Right ventricle myocardium superior (tissue), 1 donor: Measurements from ENCODE around the gene TXNRD1. TPM values are rescaled to one million over a fixed set of nuclear protein-coding genes. Genes with fewer than 3 reads are reported as not detected.
A peak's percentile ranks its signal among the peaks of the same experiment; 100 is the strongest.
"Not testable (repeated sequence)": the region's sequence is repeated elsewhere in the genome, so short reads cannot be mapped to it uniquely, and the experiment has no call there.

ENCODE experiments used
- ATAC-seq: fragments of 200-7000 bp; cut with Tn5 transposase; one replicate; pipeline ENCODE4 v1.9.1; 2020; ENCODE audit warnings: mild to moderate bottlenecking; ENCODE audit not compliant: poor library complexity
- DNase-seq: peaks from one replicate; pipeline ENCODE4 v3.0.0-alpha.2; 2020
- intact Hi-C: fragments of 100-400 bp; cut with DNase I; formaldehyde crosslinking; loops from one replicate; pipeline ENCODE4 v1.11.2; 2022
- total RNA-seq: library from RNA; stranded (reverse); fragmentation: NEBNext Ultra II Directional; extraction: Animal tissue kit (Norgen Biotek cat#: 25700); gene quantifications from one replicate; pipeline ENCODE4 v1.2.1, GENCODE V29; 2021
- donor health status: DM: no; HTN: yes; CAD: no; lungs with severe emphysema.

Gene TXNRD1
- total RNA-seq, 1 donor from 2014 or later: 98.9 TPM

- ATAC-seq (no peak), DNase-seq (no peak)
- intact Hi-C loops: no loop called here
Measured at GRCh38 chr12:104263580-104264358, 48.2 kb downstream of the TXNRD1 start.

- not testable (repeated sequence) for DNase-seq
Measured at GRCh38 chr12:104265436-104265835, 49.9 kb downstream of the TXNRD1 start.

GRCh38 chr12:104272938-104273337 is 57.4 kb downstream of the TXNRD1 start:
- no peak for DNase-seq
- intact Hi-C loops: no loop called here
- ATAC-seq: no peak

More at GRCh38 chr12:104265436-104265835, 49.9 kb downstream of the TXNRD1 start:
- intact Hi-C loops, ATAC-seq: not testable (repeated sequence)

DNA sequence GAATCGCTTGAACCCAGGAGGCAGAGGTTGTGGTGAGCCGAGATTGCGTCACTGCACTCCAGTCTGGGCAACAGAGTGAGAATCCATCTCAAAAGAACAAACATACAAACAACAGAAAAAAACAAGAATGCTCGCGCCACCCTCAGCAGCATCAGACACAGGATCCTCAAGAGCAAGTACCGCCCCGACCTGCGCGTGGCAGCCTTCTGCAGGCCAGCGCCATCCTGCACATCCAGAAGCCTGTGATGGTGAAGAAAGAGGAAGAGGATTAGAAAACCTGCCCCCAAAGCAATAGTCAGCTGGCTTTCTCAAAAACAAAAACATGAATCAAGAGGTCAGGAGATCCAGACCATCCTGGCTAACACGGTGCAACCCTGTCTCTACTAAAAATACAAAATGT is 57.9 kb downstream of the TXNRD1 start:
- intact Hi-C loops: no loop called here
- DNase-seq (no peak), ATAC-seq (no peak)

GRCh38 chr12:104274811-104275210 is 59.2 kb downstream of the TXNRD1 start:
- DNase-seq (no peak), ATAC-seq (no peak)
- intact Hi-C loops: no loop called here

GRCh38 chr12:104275689-104276088 is 60.1 kb downstream of the TXNRD1 start:
- intact Hi-C loops: no loop called here
- DNase-seq (no peak), ATAC-seq (no peak)

DNA sequence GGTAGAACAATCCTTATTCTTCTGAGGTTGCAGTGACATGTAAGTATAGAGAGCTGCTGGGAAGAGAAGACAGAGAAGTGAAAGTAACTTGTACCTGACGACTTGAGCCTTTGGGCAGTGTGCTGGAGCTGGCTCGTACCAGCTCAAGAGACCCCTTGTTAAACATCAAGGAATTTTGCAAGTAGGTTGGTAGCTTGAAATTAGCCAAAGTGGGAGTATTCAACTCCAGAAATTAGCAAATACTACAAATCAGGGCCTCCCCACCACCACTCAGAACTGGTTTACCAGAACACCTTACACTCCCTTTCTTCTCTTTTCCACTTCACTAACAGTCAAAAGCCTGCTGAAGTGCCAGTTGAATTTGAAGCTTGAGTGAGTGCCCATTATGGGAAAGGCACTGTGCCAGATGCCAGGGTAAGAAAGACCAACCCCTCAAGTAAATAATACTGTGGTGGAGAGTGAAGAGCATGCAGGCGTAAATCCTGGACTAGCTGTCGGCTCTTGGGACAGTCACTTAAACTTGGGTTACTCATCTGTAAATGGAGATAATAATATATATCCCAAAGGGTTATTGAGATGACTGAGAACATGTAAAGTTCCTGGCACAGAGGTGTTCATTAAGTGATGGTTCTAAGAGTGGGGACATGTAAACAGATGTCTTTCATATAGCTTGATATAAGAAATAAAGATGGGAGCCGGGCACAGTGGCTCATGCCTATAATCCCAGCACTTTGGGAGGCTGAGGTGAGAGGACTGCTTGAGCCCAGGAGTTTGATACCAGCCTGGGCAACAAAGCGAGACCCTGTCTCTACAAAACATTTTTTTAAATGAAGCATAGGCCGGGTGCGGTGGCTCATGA is 60.9 kb downstream of the TXNRD1 start:
- ATAC-seq (peak; percentile 63), DNase-seq (no peak)
- intact Hi-C loops: no loop called here

DNA sequence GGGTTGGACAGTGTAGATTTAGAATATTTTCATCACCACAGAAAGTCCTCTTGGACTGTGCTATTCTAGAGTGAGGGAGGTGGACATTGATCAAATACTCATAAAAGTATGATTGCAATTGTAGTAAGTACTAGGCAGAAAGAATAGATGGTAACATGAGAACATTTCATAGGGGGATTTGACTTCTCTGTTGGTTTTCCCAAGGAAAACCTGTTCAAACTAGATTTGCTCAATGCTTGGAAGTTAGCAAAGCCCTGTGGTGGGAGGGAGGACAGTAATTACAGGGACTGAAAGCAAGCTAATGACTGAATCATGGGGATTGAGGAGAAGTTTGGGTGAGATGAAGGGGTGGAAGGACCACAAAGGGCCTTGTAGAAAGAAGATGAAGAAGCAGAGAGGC is 63.6 kb downstream of the TXNRD1 start:
- DNase-seq (no peak), ATAC-seq (no peak)
- intact Hi-C loops: no loop called here

- ATAC-seq: no peak
- DNase-seq: no peak
- intact Hi-C loops: no loop called here
Measured at GRCh38 chr12:104280111-104280510, 64.5 kb downstream of the TXNRD1 start.

DNA sequence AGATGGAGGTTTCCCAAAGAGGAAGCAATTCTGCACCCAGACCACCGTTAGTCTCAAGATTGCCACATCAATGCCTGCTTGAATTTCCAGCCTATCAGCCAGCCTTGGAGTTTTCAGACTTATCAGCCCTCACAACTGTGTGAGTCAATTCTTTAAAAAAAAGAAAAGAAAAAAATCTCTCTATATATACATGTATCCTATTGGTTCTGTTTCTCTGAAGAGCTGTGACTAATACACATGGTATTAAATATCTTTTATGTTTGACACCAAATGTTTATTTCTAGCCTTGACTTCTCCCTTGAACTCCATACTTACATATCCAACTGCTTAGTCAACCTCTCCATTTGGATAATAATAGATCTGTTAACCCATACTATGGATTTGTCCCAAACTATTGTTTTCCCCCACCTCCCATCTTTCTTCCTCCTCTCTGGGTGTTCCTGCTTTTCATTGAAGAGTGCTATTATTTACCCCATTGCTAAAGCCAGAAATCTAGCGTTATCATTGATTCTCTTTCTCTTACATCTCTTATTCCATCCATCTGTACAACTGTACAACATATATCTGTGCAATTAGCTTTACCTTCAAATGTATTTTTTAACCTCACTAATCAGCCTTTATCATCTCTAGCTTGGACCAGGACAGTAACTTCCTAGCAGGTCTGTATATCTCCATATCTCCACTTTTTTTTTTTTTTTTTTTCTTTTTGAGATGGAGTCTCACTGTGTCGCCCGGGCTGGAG is 65.3 kb downstream of the TXNRD1 start:
- ATAC-seq: no peak
- DNase-seq: no peak
- intact Hi-C loops: no loop called here

GRCh38 chr12:104281636-104282035 is 66.1 kb downstream of the TXNRD1 start:
- no peak for ATAC-seq
- DNase-seq: no peak
- intact Hi-C loops: no loop called here

- ATAC-seq (no peak), DNase-seq (no peak)
Measured at GRCh38 chr12:104282109-104282508, 66.5 kb downstream of the TXNRD1 start.

GRCh38 chr12:104285740-104286515 is 70.3 kb downstream of the TXNRD1 start:
- intact Hi-C loops: loop anchor here (1.0 kb wide), 1 partner anchor 71 kb away; the partner anchor contains the start of gene TXNRD1
- DNase-seq (no peak), ATAC-seq (no peak)

More at GRCh38 chr12:104282109-104282508, 66.5 kb downstream of the TXNRD1 start:
- intact Hi-C loops: no loop called here

GRCh38 chr12:104286516-104287482 is 71.2 kb downstream of the TXNRD1 start:
- intact Hi-C loops: loop anchor here (1.0 kb wide), 1 partner anchor 71 kb away; the partner anchor contains the start of gene TXNRD1
- DNase-seq (peak; percentile 96), ATAC-seq (peak; percentile 95)

GRCh38 chr12:104288635-104289274 is 73.2 kb downstream of the TXNRD1 start:
- intact Hi-C loops: no loop called here
- peak; percentile 87 for DNase-seq
- ATAC-seq: peak; percentile 81

DNA sequence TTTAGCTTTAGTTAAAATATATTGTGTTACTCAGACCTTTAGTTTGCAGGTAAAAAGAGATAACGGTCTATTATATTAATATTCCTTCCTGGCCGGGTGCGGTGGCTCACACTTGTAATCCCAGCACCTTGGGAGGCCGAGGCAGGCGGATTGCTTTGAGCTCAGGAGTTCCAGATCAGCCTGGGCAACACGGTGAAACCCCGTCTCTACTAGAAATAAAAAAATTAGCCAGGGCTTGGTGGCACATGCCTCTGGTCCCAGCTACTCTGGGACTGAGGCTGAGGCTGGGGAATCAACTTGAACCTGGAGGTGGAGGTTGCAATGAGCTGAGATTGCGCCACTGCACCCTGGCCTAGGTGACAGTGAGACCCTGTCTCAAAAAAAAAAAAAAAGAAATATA is 74.7 kb downstream of the TXNRD1 start:
- no peak for ATAC-seq
- no peak for DNase-seq
- intact Hi-C loops: no loop called here

- DNase-seq: no peak
- no peak for ATAC-seq
- intact Hi-C loops: no loop called here
Measured at GRCh38 chr12:104290855-104291254, 75.3 kb downstream of the TXNRD1 start.
